GM21423 (cell line): ENCODE results near the gene PFKM.

Experiments
- ATAC-seq: cut with Tn5 transposase; IDR thresholded peaks from one replicate; pipeline ENCODE4 v1.9.1; 2021; ENCODE audit warnings: mild to moderate bottlenecking, moderate library complexity; ENCODE audit not compliant: unreplicated experiment

The PFKM gene

GRCh38 chr12:48156652-48157017 is 37.5 kb downstream of the PFKM start:
- ATAC-seq, result no peak

- ATAC-seq, result peak; percentile 85
These were observed 38.1 kb downstream of the PFKM start, which contains the start of gene ASB8 for GRCh38 chr12:48157018-48157888. ASB8 (minus strand) TSS chr12:48157515; CDS start chr12:48153496, 4,019 bp downstream.

DNA sequence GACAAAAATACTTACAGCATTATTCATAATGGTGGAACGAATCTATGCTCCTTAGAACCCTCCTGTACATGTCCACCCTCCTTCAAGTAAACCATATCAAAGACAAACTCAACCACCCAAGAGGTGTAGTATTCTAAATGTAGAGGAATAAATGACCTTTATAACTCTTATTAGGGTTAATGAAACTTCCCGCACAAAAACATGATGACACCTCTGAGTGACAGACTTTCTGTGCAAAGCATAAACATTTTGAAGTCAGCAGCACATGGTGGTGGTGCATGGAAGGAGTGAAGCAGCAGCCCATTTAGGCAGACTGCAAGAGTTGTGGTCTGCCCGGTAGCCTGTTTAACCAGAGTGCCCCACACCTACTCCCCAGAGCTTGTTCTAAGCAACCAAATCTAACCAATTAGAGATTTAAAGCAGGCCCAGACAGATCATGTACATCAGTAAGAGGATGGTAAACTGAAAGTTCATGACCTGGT is 38.8 kb downstream of the PFKM start:
- ATAC-seq, result no peak

DNA sequence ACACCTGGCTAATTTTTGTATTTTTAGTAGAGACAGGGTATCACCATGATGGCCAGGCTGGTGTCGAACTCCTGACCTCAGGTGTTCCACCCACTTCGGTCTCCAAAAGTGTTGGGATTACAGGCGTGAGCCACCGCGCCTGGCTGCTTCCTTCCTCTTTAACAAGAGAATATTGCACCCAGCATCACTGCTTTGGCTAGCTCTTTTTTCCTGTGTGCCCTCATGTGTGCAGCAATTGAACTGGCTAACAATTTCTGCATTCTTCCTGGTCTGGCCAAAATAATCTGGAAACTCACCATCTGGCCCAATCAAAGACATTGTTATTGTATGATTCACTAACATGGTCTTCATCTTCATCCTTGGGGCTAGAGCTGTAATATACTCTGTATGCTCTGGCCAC is 40.9 kb downstream of the PFKM start:
- no peak for ATAC-seq

DNA sequence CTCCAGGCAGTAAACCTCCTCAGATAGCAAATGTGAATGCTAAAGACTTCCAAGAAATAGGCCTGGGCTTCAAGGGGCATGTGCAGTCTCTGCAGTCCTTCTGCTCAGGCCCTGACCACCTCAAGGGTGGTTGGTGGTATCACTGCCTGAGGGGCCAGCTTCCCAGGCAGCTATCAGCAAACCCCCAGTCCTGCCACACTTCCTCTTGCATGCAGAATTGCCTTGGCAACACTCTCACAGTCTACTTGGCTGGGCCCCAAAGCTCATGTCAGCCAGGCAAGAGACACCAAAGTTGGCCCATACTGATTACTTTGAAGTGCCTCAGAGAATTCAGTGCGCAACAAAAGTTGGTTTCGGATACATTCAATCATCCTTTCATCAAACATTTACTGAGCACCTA is 41.6 kb downstream of the PFKM start:
- ATAC-seq, result no peak

DNA sequence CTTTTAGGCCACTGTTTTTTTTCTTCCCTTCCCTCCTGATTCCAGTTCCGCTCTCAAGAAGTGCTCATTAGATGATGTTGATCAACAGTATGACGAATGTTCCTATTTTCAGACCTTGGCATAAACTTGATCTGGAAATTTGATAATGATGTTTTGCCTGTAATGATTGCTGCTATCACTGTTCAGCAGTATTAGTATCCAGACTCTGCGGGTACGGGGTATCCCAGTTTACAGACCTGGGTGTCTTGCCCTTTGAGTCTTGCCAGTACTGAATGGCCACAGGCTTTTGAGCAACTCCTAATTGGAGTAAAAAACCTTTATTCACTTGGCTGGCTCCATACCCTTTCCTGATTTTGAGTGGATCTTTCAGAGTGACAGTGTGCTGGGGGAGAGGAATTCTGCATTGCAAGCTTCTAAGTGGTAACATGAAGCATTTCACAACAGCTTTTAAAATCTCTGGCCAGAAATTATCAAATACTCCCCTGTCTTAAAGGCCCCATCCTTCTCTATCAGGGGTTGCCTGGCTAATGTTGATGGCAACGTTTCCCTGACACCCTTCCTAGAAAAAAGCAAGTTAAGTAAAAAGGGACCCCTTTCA is 44.1 kb downstream of the PFKM start:
- no peak for ATAC-seq

DNA sequence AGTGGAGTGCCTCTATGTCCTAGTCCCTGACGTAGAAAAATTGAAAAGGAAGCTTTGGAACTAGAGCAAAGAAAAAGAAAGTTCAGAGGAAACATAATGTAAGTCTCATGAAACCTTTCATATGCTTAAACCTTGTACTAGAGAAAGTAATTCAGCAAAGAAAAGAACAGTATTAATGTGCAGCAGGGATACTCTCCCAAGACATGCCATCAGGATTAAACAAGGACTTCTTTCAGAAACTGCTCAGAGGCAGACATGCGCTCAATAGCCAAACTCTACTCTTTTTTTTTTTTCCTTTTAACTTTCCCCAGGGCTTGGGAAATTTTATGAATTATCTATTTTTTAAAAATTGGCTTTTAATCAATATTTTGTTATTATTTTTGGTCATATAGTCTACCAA is 45.3 kb downstream of the PFKM start:
- ATAC-seq, result no peak

GRCh38 chr12:48165089-48165981 is 46.2 kb downstream of the PFKM start:
- ATAC-seq, result peak; percentile 50

DNA sequence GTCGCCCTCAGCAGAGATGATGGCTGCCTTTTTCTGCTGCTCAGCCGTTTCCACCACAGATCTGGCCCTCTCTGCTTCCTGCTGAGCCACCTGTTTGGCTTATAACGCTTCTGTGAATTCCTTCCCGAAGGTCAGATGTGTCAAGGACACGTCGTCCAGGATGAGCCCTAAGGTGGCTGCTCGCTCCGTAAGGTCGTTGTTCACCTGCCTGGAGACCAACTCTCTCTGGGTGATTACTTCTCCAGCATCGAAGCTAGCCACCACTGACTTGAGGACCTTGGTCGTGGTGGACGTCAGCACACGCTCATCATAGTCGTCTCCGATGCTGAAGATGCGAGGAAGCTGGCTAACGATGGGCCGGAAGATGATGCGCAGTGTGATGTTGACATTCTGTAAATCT is 49.8 kb downstream of the PFKM start:
- no peak for ATAC-seq

- ATAC-seq, result no peak
These were observed 56.7 kb downstream of the PFKM start for GRCh38 chr12:48175613-48176416.

DNA sequence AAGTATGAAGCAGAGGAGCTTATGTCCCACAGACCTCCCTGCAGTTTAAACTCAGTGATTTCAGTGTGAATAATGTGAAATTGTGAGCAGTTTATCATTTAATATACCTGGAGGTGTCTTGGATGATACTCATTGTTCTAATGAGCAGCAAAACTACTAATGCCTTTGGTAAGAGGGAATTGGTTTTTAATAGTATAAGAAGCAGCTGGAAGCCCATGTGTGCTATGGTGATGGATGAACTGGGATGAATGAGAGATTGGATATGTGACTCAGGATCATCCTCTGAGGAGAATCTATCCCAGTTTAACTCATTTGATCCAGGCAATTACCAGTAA is 57.2 kb downstream of the PFKM start:
- no peak for ATAC-seq

DNA sequence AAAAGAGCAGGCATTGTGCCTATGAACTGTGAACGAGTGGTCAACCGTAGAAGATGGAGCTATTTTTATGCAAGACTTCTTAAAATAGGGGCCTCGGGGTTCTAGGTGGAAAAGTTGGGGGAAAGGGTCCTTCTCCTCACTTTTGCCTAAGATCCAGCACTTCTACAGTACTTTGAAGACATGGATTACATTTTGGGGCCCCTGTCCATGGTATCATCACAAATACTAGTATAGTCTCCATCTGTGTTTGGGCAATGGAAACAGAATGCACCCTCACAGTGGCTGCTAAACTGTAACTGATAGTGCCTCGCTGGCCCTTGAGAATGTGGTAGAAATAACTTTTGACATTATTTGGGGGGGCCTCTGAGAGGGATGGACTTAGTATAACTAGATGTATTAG is 58.8 kb downstream of the PFKM start:
- ATAC-seq, result no peak

DNA sequence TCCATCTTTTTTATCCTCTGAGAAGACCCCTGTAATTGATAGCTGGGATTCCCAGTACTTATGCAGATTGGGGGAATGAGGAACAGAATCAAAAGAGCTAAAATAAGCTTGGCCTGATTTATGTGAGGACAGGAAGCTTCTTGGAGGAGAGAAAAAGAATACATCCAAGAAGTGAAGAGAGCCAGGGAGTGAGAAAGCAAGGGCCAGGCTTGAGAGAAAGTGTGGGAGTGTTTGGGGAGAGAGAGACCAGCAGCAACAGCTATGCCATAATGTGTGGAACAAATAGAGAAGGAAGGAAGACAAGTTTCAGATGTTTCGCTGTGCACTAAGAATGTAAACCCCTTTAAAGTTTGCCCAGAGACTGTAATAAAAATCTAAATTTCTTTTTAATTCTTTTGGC is 60.3 kb downstream of the PFKM start:
- no peak for ATAC-seq

GRCh38 chr12:48180424-48180823 is 61.3 kb downstream of the PFKM start:
- ATAC-seq, result no peak

GRCh38 chr12:48180857-48181495 is 61.8 kb downstream of the PFKM start:
- ATAC-seq, result no peak

DNA sequence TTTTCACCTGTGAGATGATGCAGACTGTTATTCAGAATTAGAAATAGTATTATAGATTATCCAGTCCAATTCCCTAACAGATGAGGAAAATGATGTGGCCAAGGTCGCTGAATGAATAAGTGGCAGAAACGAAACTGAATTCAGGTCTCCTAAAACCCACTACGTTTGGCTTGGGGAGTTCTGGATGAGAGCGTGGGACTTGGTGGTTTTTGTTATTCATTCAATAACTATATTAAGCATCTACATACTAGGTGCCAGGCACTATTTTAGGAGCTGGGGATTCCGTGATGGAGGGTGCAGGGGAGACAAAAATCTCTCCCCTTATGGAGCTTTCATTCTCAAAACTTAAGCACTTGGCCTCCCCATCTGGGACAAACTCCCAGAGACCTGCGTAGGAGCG is 63.5 kb downstream of the PFKM start:
- no peak for ATAC-seq

DNA sequence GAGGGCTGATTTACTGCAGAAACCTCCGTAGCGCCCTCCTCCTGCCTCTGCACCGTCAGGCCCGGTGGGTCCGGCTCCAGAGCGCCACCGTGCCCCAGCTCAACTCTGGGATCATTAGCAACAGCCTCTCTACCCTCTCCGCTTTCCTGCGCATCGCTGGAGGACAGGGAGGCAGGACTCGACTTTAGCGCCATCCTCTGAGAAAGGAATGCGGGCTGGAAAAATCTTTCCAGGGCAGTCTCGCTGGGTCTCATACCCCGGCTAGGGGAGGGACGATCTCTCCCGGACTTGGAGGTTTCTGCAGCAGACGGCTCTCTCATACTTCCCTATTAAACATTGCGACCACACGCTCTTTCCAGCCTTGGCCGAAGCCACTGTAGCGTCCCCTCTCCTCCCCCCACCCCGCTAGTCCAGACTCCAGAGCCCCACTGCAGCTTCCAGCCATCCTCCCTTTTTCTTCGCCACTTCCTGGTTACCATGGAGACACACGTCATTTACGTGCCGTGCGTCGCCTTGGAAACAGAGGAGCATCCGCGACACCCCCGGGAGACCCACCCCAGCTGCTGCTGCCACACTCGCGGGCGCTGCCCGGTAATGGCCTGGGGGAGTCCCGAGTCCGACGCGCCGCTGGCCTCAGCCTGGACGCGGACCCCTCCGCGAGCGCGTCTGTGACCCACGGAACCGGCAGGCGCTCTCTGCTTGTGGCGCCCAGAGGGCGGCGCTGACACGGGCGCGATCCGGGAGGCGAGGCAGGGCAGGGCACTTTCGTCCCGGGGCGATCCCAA is 64.1 kb downstream of the PFKM start, which contains the start of gene CCDC184:
Gene CCDC184 (plus strand): TSS at position 554 of the 785 bp plus-strand sequence. CDS start 479 bp downstream, outside the sequence.
- ATAC-seq, result peak; percentile 73

GRCh38 chr12:48183876-48184548 is 64.8 kb downstream of the PFKM start:
- ATAC-seq, result no peak

DNA sequence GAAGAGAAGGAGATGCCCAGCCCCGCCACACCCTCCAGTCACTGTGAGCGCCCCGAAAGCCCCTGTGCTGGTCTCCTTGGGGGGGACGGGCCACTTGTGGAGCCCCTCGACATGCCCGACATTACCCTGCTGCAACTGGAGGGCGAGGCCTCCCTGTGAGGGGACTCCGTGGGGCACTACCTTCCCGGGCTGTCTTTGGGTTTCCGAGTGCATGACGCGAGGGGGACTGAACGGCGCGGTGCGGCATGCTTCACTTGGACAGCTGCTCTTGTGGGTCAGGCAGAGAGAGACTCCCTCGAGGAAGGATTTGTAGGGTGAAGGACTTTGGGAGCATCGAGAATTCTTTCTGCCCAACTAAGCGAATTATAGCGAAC is 65.4 kb downstream of the PFKM start:
- ATAC-seq, result no peak
